ENCODE results near the gene CRIP2. TPM values are rescaled to one million over a fixed set of nuclear protein-coding genes. Genes with fewer than 3 reads are reported as not detected.

CRIP2 gene
- total and polyA plus RNA-seq, 2 of the 8 experiments (the other 6 are each of a cell fraction or from before 2014, with no cell fraction given), result 4.2 to 13.5 TPM

- Histone ChIP-seq H2BK15ac (ENCODE audit: low read length) (peak overlapping the region; percentile 99; the same call in 1 of the 2 replicates), H4K8ac (ENCODE audit: extremely low read depth, insufficient read depth, low read length) (no peak overlapping the region; the same call in 1 of the 2 replicates), H4K91ac (replicated peaks; ENCODE audit: insufficient read length, low read length) (no peak overlapping the region), H3K18ac (ENCODE audit: extremely low read depth, low read length) (peak overlapping the region; percentile 48; the same call in 1 of the 2 replicates), H3K4me1 (replicated peaks in 1 of 4; ENCODE audit: control insufficient read depth in 3 of 4, insufficient read depth in 4 of 4, low read length in 3 of 4) (peaks cover 0 to 50% (median 33%) of the 10 kb centered on the region in 4 experiments; a peak in 6 of 7 replicates), H2BK12ac (ENCODE audit: low read depth, low read length) (peak overlapping the region; percentile 92; the same call in 1 of the 2 replicates), H2AFZ (ENCODE audit: low read length) (no peak overlapping the region), H3K79me1 (ENCODE audit: low read depth, low read length) (no peaks in the 10 kb centered on the region), H4K5ac (ENCODE audit: insufficient read length, low read depth, low read length) (no peak overlapping the region), H2AK5ac (ENCODE audit: low read depth, low read length) (peak overlapping the region; percentile 94; the same call in 1 of the 2 replicates), H2BK20ac (ENCODE audit: low read length) (no peak overlapping the region), H3K9me3 (ENCODE audit: insufficient read depth in 2 of 2, low read depth in 1 of 2, low read length in 1 of 2) (no peaks in the 10 kb centered on the region), H3K4me3 (ENCODE audit: extremely low read depth in 1 of 4, insufficient read depth in 2 of 4, low read depth in 3 of 4, low read length in 4 of 4) (no peak overlapping the region), H3K9ac (replicated peaks in 1 of 4; ENCODE audit: extremely low read depth in 1 of 4, low read depth in 3 of 4, low read length in 3 of 4) (no peak overlapping the region), H3K23ac (ENCODE audit: insufficient read length) (no peak overlapping the region), H3K79me2 (ENCODE audit: control insufficient read depth in 1 of 2, insufficient read depth in 2 of 2, low read length in 2 of 2) (no peaks in the 10 kb centered on the region), H4K20me1 (replicated peaks in 1 of 2; ENCODE audit: control insufficient read depth in 1 of 2, insufficient read depth in 2 of 2, low read length in 2 of 2) (peaks cover 4 to 19% of the 10 kb centered on the region in 2 experiments), H3K27ac (ENCODE audit: low read depth, low read length) (no peak overlapping the region), H3K4me2 (ENCODE audit: insufficient read depth in 1 of 2, low read depth in 2 of 2, low read length in 2 of 2) (no peak overlapping the region; a peak in 1 of 4 replicates), H3K27me3 (replicated peaks in 1 of 4; ENCODE audit: control insufficient read depth in 3 of 4, extremely low read depth in 1 of 4, insufficient read depth in 3 of 4, low read length in 3 of 4) (peaks cover 54 to 79% (median 68%) of the 10 kb centered on the region in 4 experiments), H2BK5ac (ENCODE audit: low read depth, low read length) (0 out of 2 replicates have a peak overlapping the region, but pooled peaks have one; percentile 52), H3K4ac (replicated peaks; ENCODE audit: insufficient read length, low read depth, low read length) (peak overlapping the region; percentile 51), H3K23me2 (ENCODE audit: low read depth, low read length) (peaks cover 16% of the 10 kb centered on the region; the same call in 1 of the 2 replicates), H3K36me3 (ENCODE audit: control insufficient read depth in 2 of 4, insufficient read depth in 4 of 4, low read length in 3 of 4) (peaks cover 0 to 3% (median 0%) of the 10 kb centered on the region in 4 experiments; a peak in 1 of 8 replicates), H2BK120ac (replicated peaks; ENCODE audit: low read depth, low read length) (no peak overlapping the region), H3K14ac (ENCODE audit: insufficient read length) (no peak overlapping the region), H3K56ac (replicated peaks; ENCODE audit: insufficient read length, low read depth, low read length) (no peak overlapping the region)
- CTCF ChIA-PET (ENCODE audit: partially characterized antibody), result interaction anchor here (1.6 to 1.8 kb wide), 3 partner anchors 9 to 100 kb away, joined by 5 to 7 read pairs (median 5); partner anchors contain the start of gene CRIP1
- POLR2A ChIA-PET (ENCODE audit: partially characterized antibody), result interaction anchor here (1.2 to 2.6 kb wide), 3 partner anchors 9 to 19 kb away, joined by 4 to 9 read pairs (median 8); partner anchors contain the start of gene CRIP1
- DNase-seq (ENCODE audit: low read depth in 1 of 2, low spot score in 2 of 2), result no peak
- no peak for FAIRE-seq
- 80% methylated on average over 13 of the region's 16 CpGs; no CpG with 5 or more reads in 1 of the 2 experiments for WGBS, 2 experiments (ENCODE audit: extremely low coverage in 1 of 2, insufficient coverage in 1 of 2, insufficient read length in 1 of 2, insufficient replicate concordance in 2 of 2, low coverage in 1 of 2, low lambda C conversion rate in 2 of 2, missing lambda C conversion rate in 1 of 2)
- no peak for TF ChIP-seq TAF7 (optimal IDR thresholded peaks at IDR 0.05; ENCODE audit: borderline replicate concordance, low read depth, low read length)
- no peak for TF ChIP-seq CTBP2 (IDR thresholded peaks at IDR 0.05; ENCODE audit: borderline replicate concordance, insufficient read depth, insufficient read length, low read length)
- no peak for TF ChIP-seq ATF2 (IDR thresholded peaks at IDR 0.05; ENCODE audit: low read length)
- TF ChIP-seq YY1 (IDR thresholded peaks at IDR 0.05; ENCODE audit: low read depth, low read length), result no peak
- TF ChIP-seq SIRT6 (IDR thresholded peaks at IDR 0.05; ENCODE audit: low read length), result no peak
- TF ChIP-seq POU5F1 (IDR thresholded peaks at IDR 0.05; ENCODE audit: low read depth, low read length), result no peak
Measured at GRCh38 chr14:105476831-105477659, 2.4 kb downstream of the CRIP2 start.
